Osteocyte (in vitro differentiated cells): Measurements from ENCODE around the gene ADAMTS18. TPM values are rescaled to one million over a fixed set of nuclear protein-coding genes. Genes with fewer than 3 reads are reported as not detected.

Source experiments
- DNase-seq: peaks from one replicate; pipeline ENCODE4 v3.0.0; 2021; ENCODE audit warnings: mixed read lengths; ENCODE audit not compliant: unreplicated experiment; ENCODE audit errors: extremely low spot score
- H3K27ac Mint-ChIP-seq: one replicate; pipeline ENCODE4 v1.8.0; 2021; ENCODE audit warnings: mild to moderate bottlenecking, mixed read lengths; ENCODE audit not compliant: unreplicated experiment
- H3K27me3 Mint-ChIP-seq: one replicate; pipeline ENCODE4 v1.8.0; 2021; ENCODE audit warnings: mixed read lengths; ENCODE audit not compliant: unreplicated experiment
- H3K36me3 Mint-ChIP-seq: one replicate; pipeline ENCODE4 v1.8.0; 2021; ENCODE audit warnings: mixed read lengths; ENCODE audit not compliant: unreplicated experiment
- H3K4me1 Mint-ChIP-seq: one replicate; pipeline ENCODE4 v1.8.0; 2021; ENCODE audit warnings: mixed read lengths; ENCODE audit not compliant: unreplicated experiment
- H3K4me3 Mint-ChIP-seq: one replicate; pipeline ENCODE4 v1.8.0; 2021; ENCODE audit warnings: mild to moderate bottlenecking, moderate library complexity, mixed read lengths; ENCODE audit not compliant: unreplicated experiment
- H3K9me3 Mint-ChIP-seq: one replicate; pipeline ENCODE4 v1.8.0; 2021; ENCODE audit warnings: mixed read lengths; ENCODE audit not compliant: unreplicated experiment
- total RNA-seq: library from RNA; stranded (reverse); gene quantifications from 2 replicates; pipeline ENCODE4 v1.2.1, GENCODE V29; 2021
- TF ChIP-seq, protein P1 (sequence below): fragments of 200-600 bp; sonication (generic); IDR thresholded peaks from 2 replicates; pipeline ENCODE4 v1.5.0; 2021; ENCODE audit warnings: antibody characterized with exemption, mild to moderate bottlenecking, moderate library complexity

The ADAMTS18 gene
- total RNA-seq, 1 donor from 2014 or later: not detected

DNA sequence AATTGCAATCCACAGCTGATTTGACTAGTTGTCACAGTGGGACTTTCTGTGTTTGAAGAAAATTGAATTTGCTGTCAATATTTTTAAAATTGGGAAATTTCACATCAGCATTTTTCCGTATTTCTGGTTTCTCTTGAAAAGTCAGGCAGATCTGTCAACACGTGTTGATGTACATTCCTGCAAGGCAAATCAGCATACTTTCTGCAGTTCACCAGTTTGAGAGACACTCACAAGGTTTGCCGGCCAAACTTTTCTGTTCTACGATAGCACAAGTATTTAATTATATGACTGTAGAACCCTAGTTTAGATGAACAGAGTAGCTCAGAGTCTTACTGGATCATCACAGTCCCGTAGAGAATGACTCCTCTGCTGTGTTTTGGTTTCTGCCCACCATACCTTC, 102.0 kb downstream of the ADAMTS18 start:
- H3K36me3 Mint-ChIP-seq: no peaks in the 10 kb centered on the region
- peaks cover 8% of the 10 kb centered on the region for H3K4me1 Mint-ChIP-seq
- no peak overlapping the region for H3K27ac Mint-ChIP-seq
- H3K4me3 Mint-ChIP-seq: no peak overlapping the region
- no peak for DNase-seq
- no peaks in the 10 kb centered on the region for H3K9me3 Mint-ChIP-seq
- TF ChIP-seq, protein P1, sequence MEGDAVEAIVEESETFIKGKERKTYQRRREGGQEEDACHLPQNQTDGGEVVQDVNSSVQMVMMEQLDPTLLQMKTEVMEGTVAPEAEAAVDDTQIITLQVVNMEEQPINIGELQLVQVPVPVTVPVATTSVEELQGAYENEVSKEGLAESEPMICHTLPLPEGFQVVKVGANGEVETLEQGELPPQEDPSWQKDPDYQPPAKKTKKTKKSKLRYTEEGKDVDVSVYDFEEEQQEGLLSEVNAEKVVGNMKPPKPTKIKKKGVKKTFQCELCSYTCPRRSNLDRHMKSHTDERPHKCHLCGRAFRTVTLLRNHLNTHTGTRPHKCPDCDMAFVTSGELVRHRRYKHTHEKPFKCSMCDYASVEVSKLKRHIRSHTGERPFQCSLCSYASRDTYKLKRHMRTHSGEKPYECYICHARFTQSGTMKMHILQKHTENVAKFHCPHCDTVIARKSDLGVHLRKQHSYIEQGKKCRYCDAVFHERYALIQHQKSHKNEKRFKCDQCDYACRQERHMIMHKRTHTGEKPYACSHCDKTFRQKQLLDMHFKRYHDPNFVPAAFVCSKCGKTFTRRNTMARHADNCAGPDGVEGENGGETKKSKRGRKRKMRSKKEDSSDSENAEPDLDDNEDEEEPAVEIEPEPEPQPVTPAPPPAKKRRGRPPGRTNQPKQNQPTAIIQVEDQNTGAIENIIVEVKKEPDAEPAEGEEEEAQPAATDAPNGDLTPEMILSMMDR: no peak
- peaks cover 31% of the 10 kb centered on the region for H3K27me3 Mint-ChIP-seq

DNA sequence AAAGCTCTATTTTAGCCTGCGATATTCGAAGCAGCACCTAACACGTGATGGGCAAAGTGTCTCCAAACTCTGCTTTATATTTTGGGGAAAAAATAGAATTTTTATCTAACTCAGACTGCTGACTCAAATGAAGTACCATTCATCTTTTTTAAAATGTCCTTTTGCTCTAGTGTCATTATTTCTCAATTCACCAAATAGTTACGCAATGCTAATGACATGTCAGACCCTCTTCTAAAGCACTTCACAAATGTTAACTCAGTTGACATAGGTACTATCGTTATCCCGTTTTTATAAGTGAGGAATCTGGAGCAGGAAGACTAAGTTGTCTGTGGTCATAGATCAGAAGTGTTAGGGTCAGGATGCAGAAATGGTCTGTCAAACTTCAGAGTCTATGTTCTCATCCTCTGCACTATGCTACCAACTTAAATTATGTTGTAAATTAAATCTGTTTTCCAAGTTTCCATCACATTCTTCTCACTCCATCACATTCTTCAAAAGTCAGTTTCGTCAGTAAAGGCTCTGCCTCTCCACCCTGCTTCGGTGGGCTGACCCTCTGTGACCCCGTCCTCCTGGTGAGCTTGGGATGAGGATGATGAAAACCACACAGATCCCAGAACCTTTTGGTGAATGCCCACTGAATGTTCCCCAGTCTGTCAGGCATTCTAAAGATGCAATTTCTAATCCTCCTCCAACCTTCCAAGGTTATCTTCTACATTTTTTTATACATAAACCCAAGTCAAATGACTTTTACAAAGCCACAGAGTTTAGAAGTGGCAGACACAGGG, 102.8 kb downstream of the ADAMTS18 start:
- peaks cover 7% of the 10 kb centered on the region for H3K4me1 Mint-ChIP-seq
- no peak overlapping the region for H3K27ac Mint-ChIP-seq
- no peaks in the 10 kb centered on the region for H3K9me3 Mint-ChIP-seq
- TF ChIP-seq, protein P1: no peak
- no peaks in the 10 kb centered on the region for H3K36me3 Mint-ChIP-seq
- peaks cover 38% of the 10 kb centered on the region for H3K27me3 Mint-ChIP-seq
- H3K4me3 Mint-ChIP-seq: no peak overlapping the region
- no peak for DNase-seq

DNA sequence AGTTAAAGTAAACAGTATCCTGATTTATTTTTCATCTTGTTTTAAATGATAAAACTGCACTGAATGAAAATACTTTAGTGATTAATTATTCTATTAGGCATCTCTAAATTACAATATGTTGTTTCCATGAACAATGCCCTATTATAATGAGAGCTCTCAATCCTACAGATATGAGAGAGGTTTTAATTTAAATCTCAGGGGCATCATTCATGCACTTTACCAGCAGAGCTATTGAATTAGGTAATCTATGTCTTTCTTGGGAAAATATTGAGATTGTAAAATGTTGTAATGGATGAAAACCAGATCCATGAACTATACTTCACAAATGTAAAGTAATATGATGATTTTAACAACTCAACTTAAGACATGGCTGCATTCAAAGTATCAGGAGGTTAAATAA, 103.8 kb downstream of the ADAMTS18 start:
- H3K27me3 Mint-ChIP-seq: peaks cover 41% of the 10 kb centered on the region
- DNase-seq: no peak
- no peaks in the 10 kb centered on the region for H3K4me1 Mint-ChIP-seq
- no peak overlapping the region for H3K27ac Mint-ChIP-seq
- H3K9me3 Mint-ChIP-seq: no peaks in the 10 kb centered on the region
- no peak overlapping the region for H3K4me3 Mint-ChIP-seq
- no peaks in the 10 kb centered on the region for H3K36me3 Mint-ChIP-seq
- TF ChIP-seq, protein P1: no peak

DNA sequence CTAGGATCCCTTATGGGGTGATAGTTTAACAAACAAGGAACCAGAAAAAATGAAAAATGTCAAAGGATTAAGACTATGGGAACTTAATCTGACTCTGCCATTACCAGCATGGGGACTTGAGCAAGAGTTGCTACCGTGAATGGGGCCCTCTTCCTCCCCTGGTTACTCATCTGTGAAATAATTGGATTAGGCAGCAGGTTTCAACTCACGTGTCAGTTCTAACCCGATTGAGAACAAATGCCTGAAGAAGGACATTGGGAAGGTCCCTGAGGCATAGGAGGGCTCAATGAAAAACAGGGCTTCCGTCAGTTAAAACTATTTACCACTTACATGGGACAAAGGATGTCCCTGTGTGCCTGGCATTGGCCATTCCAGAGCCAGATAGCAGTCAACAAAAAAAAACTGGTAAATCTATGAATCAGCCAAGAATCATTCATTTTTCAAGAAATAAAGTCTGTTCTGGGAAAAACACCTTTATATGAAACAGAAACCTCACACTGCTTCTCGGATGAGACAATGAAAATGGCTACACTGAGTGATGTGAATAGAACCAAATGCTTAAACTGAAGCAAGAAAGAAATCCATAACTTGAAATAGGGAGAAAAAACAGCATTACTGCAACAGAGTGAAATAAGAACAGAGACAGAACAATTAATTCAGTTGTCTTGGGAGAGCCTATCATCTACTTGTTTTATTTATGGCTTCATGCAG, 104.3 kb downstream of the ADAMTS18 start:
- Mint-ChIP-seq H3K36me3 (no peaks in the 10 kb centered on the region), H3K4me1 (no peaks in the 10 kb centered on the region), H3K9me3 (no peaks in the 10 kb centered on the region), H3K4me3 (no peak overlapping the region), H3K27ac (no peak overlapping the region), H3K27me3 (peaks cover 41% of the 10 kb centered on the region)
- TF ChIP-seq, protein P1: no peak
- no peak for DNase-seq

DNA sequence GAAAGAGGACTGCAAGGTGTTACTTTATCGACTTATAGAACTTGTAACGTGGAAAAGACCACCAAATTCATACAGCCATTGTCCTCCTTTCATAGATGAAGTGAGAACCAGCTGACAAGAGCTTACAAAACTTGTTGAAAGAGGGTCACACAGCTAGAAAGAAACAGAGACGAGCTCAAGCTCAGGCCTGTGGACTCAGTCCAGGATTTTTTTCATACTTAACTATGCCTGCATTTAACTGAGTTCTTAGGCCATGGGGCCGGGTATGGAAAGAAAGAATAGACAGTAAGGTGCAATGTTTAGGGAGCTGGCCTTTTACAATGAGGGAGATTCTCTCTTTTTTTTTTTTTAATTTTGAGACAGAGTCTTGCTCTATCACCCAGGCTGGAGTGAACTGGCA, 106.1 kb downstream of the ADAMTS18 start:
- peaks cover 53% of the 10 kb centered on the region for H3K27me3 Mint-ChIP-seq
- no peak overlapping the region for H3K27ac Mint-ChIP-seq
- H3K4me1 Mint-ChIP-seq: no peaks in the 10 kb centered on the region

More for the DNA sequence above, 106.1 kb downstream of the ADAMTS18 start:
- TF ChIP-seq, protein P1: no peak
- Mint-ChIP-seq H3K36me3 (no peaks in the 10 kb centered on the region), H3K9me3 (no peaks in the 10 kb centered on the region), H3K4me3 (no peak overlapping the region)
- DNase-seq: no peak
